Stomach (tissue), 9 donors: Measurements from ENCODE around the gene DCXR. TPM values are rescaled to one million over a fixed set of nuclear protein-coding genes. Genes with fewer than 3 reads are reported as not detected.
A peak's percentile ranks its signal among the peaks of the same experiment; 100 is the strongest.

Experiments used
- DNase-seq, 2 donors: peaks; one replicate each; pipeline versions ENCODE4 v3.0.0 to v3.0.0-alpha.2; 2013 to 2019
- H3K27ac ChIP-seq, 5 donors: fragments of 200-600 bp in 4 of 5; sonication (generic) in 4 of 5; one replicate each; pipeline ENCODE4 v1.5.1; 2013 to 2019; ENCODE audit warnings: mild to moderate bottlenecking in 1 of 5, moderate library complexity in 1 of 5
- H3K27me3 ChIP-seq, 3 donors: fragments of 200-600 bp; sonication (generic); one replicate each; pipeline ENCODE4 v1.5.1; 2017 to 2019; ENCODE audit warnings: mixed run types in 1 of 3
- H3K36me3 ChIP-seq, 4 donors: fragments of 200-600 bp; sonication (generic); 1 replicate in 3 of 4; 2 replicates in 1 of 4; pipeline ENCODE4 v1.5.1; 2016 to 2019
- H3K4me1 ChIP-seq, 4 donors: fragments of 200-600 bp; sonication (generic); one replicate each; pipeline ENCODE4 v1.5.1; 2016 to 2019
- H3K4me3 ChIP-seq, 4 donors: fragments of 200-600 bp; sonication (generic) in 3 of 4; one replicate each; pipeline ENCODE4 v1.5.1; 2016 to 2019; ENCODE audit warnings: mild to moderate bottlenecking in 1 of 4
- H3K9me3 ChIP-seq, 4 donors: fragments of 200-600 bp; sonication (generic); one replicate each; pipeline ENCODE4 v1.5.1; 2016 to 2019
- EP300 ChIP-seq: sonication (generic); formaldehyde crosslinking; IDR thresholded peaks from one replicate; pipeline ENCODE4 v1.6.1; 2017; ENCODE audit warnings: antibody characterized with exemption
- POLR2A ChIP-seq, 4 donors: fragments of 450-650 bp; IDR thresholded peaks; one replicate each; pipeline ENCODE4 v1.6.1; 2016; ENCODE audit warnings: antibody characterized with exemption in 4 of 4, control low read depth in 2 of 4, mild to moderate bottlenecking in 1 of 4, moderate library complexity in 1 of 4
- POLR2AphosphoS5 ChIP-seq, 3 donors: sonication (generic); formaldehyde crosslinking; IDR thresholded peaks; one replicate each; pipeline ENCODE4 v1.6.1; 2016; ENCODE audit warnings: antibody characterized with exemption in 3 of 3
- WGBS, 5 donors: extraction: QIAGEN DNeasy Blood & Tissue Kit in 3 of 5; methylation state at CpG; one replicate each; pipeline versions ENCODE4 v1.1.5 to v1.1.7; 2013 to 2018; 5-methylcytosine and 5-hydroxymethylcytosine counted together
- intact Hi-C: fragments of 100-400 bp; cut with DNase I; formaldehyde crosslinking; loops from one replicate; pipeline ENCODE4 v1.15.1; 2023; ENCODE audit warnings: low total_unique reads
- polyA plus RNA-seq, 3 donors: library from polyadenylated mRNA; stranded (reverse); fragments of 200-250 nt; gene quantifications; one replicate each; pipeline ENCODE4 v1.2.3, GENCODE V29; 2013
- total RNA-seq, 5 donors: library from RNA; depleted of rRNA; stranded (reverse); fragments of >200 nt; gene quantifications; one replicate each; pipeline versions ENCODE4 v1.1.0 to v1.2.3, GENCODE V29; 2014 to 2016
- TF ChIP-seq, protein P1 (sequence below), 7 experiments: fragments of 450-650 bp in 4 of 7; fragments of 200-600 bp in 3 of 7; sonication (generic) in 3 of 7; IDR thresholded peaks; one replicate each; pipeline ENCODE4 v1.5.1; 2016 to 2019; ENCODE audit warnings: antibody characterized with exemption in 7 of 7, control low read depth in 2 of 7, mild to moderate bottlenecking in 1 of 7
- donor health status: healthy with polysubstance abuse.
- donor health status: Bipolar disorder and iron deficiency.
- donor health status: healthy.

DCXR gene
- total and polyA plus RNA-seq, 8 donors: 11.1 to 461 (median 231) TPM

GRCh38 chr17:81991684-81992305, 45.7 kb downstream of the DCXR start:
- intact Hi-C loops: no loop called here
- no peaks in the 10 kb centered on the region for H3K9me3 ChIP-seq
- WGBS, 5 donors: 20 to 28% (median 22%) methylated on average over 13 to 31 of the region's 31 CpGs
- H3K4me1 ChIP-seq: peaks cover 20 to 53% (median 51%) of the 10 kb centered on the region in 4 donors
- H3K27ac ChIP-seq: peak overlapping the region; percentile 61 to 77 (median 76)
- TF ChIP-seq, protein P1, sequence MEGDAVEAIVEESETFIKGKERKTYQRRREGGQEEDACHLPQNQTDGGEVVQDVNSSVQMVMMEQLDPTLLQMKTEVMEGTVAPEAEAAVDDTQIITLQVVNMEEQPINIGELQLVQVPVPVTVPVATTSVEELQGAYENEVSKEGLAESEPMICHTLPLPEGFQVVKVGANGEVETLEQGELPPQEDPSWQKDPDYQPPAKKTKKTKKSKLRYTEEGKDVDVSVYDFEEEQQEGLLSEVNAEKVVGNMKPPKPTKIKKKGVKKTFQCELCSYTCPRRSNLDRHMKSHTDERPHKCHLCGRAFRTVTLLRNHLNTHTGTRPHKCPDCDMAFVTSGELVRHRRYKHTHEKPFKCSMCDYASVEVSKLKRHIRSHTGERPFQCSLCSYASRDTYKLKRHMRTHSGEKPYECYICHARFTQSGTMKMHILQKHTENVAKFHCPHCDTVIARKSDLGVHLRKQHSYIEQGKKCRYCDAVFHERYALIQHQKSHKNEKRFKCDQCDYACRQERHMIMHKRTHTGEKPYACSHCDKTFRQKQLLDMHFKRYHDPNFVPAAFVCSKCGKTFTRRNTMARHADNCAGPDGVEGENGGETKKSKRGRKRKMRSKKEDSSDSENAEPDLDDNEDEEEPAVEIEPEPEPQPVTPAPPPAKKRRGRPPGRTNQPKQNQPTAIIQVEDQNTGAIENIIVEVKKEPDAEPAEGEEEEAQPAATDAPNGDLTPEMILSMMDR (IDR thresholded peaks at IDR 0.05): peak in 1 of 7 experiments; percentile 25
- TF ChIP-seq POLR2A (IDR thresholded peaks at IDR 0.05): no peak
- peak; percentile 4 to 78 (median 72) for TF ChIP-seq POLR2AphosphoS5 (IDR thresholded peaks at IDR 0.05)
- TF ChIP-seq EP300: no peak
- peaks cover 0 to 59% (median 34%) of the 10 kb centered on the region in 4 donors for H3K36me3 ChIP-seq
- peak overlapping the region in 3 of 4 donors; percentile 17 to 28 (median 22) for H3K4me3 ChIP-seq
- DNase-seq: peak; percentile 92 to 96
- H3K27me3 ChIP-seq: no peaks in the 10 kb centered on the region

DNA sequence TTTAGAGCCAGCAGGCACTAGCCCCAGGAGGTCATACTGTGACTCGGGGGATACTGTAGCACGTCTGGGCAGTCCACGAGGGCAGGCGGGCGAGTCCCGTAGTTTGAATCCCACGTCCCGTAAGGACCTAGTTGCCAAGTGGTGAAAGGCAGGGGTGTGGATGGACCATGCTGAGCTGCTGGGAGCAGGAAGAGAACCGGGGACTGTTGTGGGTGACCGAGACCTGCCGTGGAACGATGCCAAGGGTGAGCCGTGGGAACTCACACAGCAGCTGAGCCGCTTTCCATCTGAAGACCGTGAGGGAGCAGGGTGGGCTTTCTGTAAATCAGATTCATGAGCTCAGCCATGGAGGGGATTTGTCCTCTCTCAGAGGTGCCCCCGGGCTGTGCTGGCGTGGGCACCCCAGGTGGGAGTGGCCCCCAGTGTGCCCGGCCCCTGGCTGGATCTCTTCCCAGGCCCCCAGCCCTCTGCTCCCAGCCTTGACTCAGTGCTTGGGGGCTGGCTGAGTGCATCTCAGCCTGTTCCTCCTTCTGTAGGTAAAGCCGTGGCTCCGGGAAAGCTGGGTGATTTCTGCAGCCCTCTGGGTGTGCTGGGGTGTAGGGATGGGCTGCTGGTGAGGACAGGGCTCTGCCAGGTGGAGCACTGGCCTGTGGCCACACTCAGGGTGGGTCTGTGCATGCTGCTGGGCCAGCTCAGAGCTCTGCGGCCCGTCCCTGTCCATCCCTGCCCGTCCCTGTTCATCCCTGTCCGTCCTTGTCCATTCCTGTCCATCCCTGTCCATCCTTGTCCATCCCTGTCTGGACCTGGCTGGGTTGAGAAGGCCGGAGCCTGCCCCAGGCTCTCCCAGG, 46.4 kb downstream of the DCXR start:
- DNase-seq: no peak
- peaks cover 0 to 59% (median 35%) of the 10 kb centered on the region in 4 donors for H3K36me3 ChIP-seq
- no peak for TF ChIP-seq POLR2AphosphoS5 (IDR thresholded peaks at IDR 0.05)
- no peak for TF ChIP-seq POLR2A (IDR thresholded peaks at IDR 0.05)
- no peak for TF ChIP-seq EP300
- TF ChIP-seq, protein P1 (IDR thresholded peaks at IDR 0.05): no peak
- H3K4me3 ChIP-seq: no peak overlapping the region
- H3K4me1 ChIP-seq: peaks cover 20 to 53% (median 51%) of the 10 kb centered on the region in 4 donors
- H3K9me3 ChIP-seq: no peaks in the 10 kb centered on the region
- H3K27ac ChIP-seq: peak overlapping the region; percentile 61 to 77 (median 76)
- H3K27me3 ChIP-seq: no peaks in the 10 kb centered on the region
- 45 to 66% (median 55%) methylated on average over 20 to 25 of the region's 25 CpGs for WGBS, 5 donors
- intact Hi-C loops: no loop called here

GRCh38 chr17:81987161-81987770, 50.2 kb downstream of the DCXR start:
- Histone ChIP-seq H3K4me1 (peaks cover 15 to 25% (median 19%) of the 10 kb centered on the region in 4 donors), H3K27ac (no peak overlapping the region), H3K36me3 (peaks cover 12 to 70% (median 62%) of the 10 kb centered on the region in 4 donors), H3K27me3 (no peaks in the 10 kb centered on the region), H3K4me3 (no peak overlapping the region), H3K9me3 (no peaks in the 10 kb centered on the region)
- 89 to 91% (median 90%) methylated on average over 26 of the region's 26 CpGs for WGBS, 5 donors
- intact Hi-C loops: no loop called here
- no peak for DNase-seq
- TF ChIP-seq POLR2A (IDR thresholded peaks at IDR 0.05) (no peak), POLR2AphosphoS5 (IDR thresholded peaks at IDR 0.05) (no peak), EP300 (no peak)
- TF ChIP-seq, protein P1 (IDR thresholded peaks at IDR 0.05): no peak

- TF ChIP-seq EP300: no peak
- no peaks in the 10 kb centered on the region for H3K27me3 ChIP-seq
- intact Hi-C loops: no loop called here
- H3K9me3 ChIP-seq: no peaks in the 10 kb centered on the region
- no peak overlapping the region for H3K4me3 ChIP-seq
- peaks cover 8 to 19% (median 12%) of the 10 kb centered on the region in 4 donors for H3K4me1 ChIP-seq
- DNase-seq: no peak
- no peak overlapping the region for H3K27ac ChIP-seq
- WGBS, 5 donors: 95 to 97% (median 96%) methylated on average over 26 of the region's 26 CpGs
- peaks cover 12 to 77% (median 63%) of the 10 kb centered on the region in 4 donors for H3K36me3 ChIP-seq
Measured at GRCh38 chr17:81986606-81987005, 50.9 kb downstream of the DCXR start.

Other genes with a start within 250 kb of the DCXR start
- under 1 TPM in 1 of 5 donors, not detected in 4; 0.55 TPM for gene GCGR, start 233.5 kb downstream of the DCXR start, total RNA-seq
- under 1 TPM in 1 of 3 donors, not detected in 2; 0.38 TPM for gene GCGR, start 233.5 kb downstream of the DCXR start, polyA plus RNA-seq
- gene MCRIP1, start 204.4 kb downstream of the DCXR start, total RNA-seq: 100 to 1,000 TPM in 1 of 5 donors, 10 to 100 TPM in 4; 23.7 to 150 (median 51.0) TPM
- 100 to 1,000 TPM; 104 to 144 (median 114) TPM for gene MCRIP1, start 204.4 kb downstream of the DCXR start, polyA plus RNA-seq
- gene PPP1R27, start 202.6 kb downstream of the DCXR start, total RNA-seq: not detected
- 1 to 10 TPM in 1 of 3 donors, under 1 TPM in 1, not detected in 1; 0.58 to 2.0 TPM for gene PPP1R27, start 202.6 kb downstream of the DCXR start, polyA plus RNA-seq
- gene P4HB, start 177.2 kb downstream of the DCXR start, total RNA-seq: 1,000 to 10,000 TPM in 2 of 5 donors, 100 to 1,000 TPM in 3; 401 to 1,308 (median 815) TPM
- gene P4HB, start 177.2 kb downstream of the DCXR start, polyA plus RNA-seq: 100 to 1,000 TPM; 426 to 709 (median 528) TPM
- 100 to 1,000 TPM in 3 of 5 donors, 10 to 100 TPM in 2; 57.1 to 435 (median 117) TPM for gene ARHGDIA, start 166.4 kb downstream of the DCXR start, total RNA-seq
- gene ARHGDIA, start 166.4 kb downstream of the DCXR start, polyA plus RNA-seq: 100 to 1,000 TPM; 154 to 240 (median 212) TPM
- 100 to 1,000 TPM in 2 of 5 donors, 10 to 100 TPM in 2, 1 to 10 TPM in 1; 5.8 to 224 (median 90.1) TPM for gene ALYREF, start 146.1 kb downstream of the DCXR start, total RNA-seq
- gene ALYREF, start 146.1 kb downstream of the DCXR start, polyA plus RNA-seq: 10 to 100 TPM; 33.6 to 42.3 (median 36.8) TPM
- 100 to 1,000 TPM in 3 of 5 donors, 10 to 100 TPM in 2; 49.8 to 141 (median 108) TPM for gene ANAPC11, start 146.0 kb downstream of the DCXR start, total RNA-seq
- 100 to 1,000 TPM; 231 to 276 (median 257) TPM for gene ANAPC11, start 146.0 kb downstream of the DCXR start, polyA plus RNA-seq
- gene NPB, start 135.5 kb downstream of the DCXR start, total RNA-seq: 1 to 10 TPM in 2 of 5 donors, not detected in 3; 1.4 to 2.0 TPM
- under 1 TPM in 2 of 3 donors, not detected in 1; 0.83 to 0.93 TPM for gene NPB, start 135.5 kb downstream of the DCXR start, polyA plus RNA-seq
- 100 to 1,000 TPM in 2 of 5 donors, 10 to 100 TPM in 3; 17.5 to 119 (median 27.2) TPM for gene PCYT2, start 126.3 kb downstream of the DCXR start, total RNA-seq
- 10 to 100 TPM; 39.7 to 51.7 (median 42.8) TPM for gene PCYT2, start 126.3 kb downstream of the DCXR start, polyA plus RNA-seq
- 100 to 1,000 TPM in 1 of 5 donors, 10 to 100 TPM in 4; 22.8 to 128 (median 56.0) TPM for gene SIRT7, start 119.5 kb downstream of the DCXR start, total RNA-seq
- gene SIRT7, start 119.5 kb downstream of the DCXR start, polyA plus RNA-seq: 10 to 100 TPM; 18.2 to 46.9 (median 44.1) TPM
- 10 to 100 TPM in 4 of 5 donors, 1 to 10 TPM in 1; 2.3 to 30.4 (median 20.3) TPM for gene MAFG, start 110.0 kb downstream of the DCXR start, total RNA-seq
- gene MAFG, start 110.0 kb downstream of the DCXR start, polyA plus RNA-seq: 1 to 10 TPM; 7.2 to 8.9 (median 8.1) TPM
- 10 to 100 TPM in 3 of 5 donors, 1 to 10 TPM in 1, not detected in 1; 8.9 to 28.8 (median 15.7) TPM for gene PYCR1, start 100.4 kb downstream of the DCXR start, total RNA-seq
- gene PYCR1, start 100.4 kb downstream of the DCXR start, polyA plus RNA-seq: 10 to 100 TPM; 20.0 to 73.8 (median 47.4) TPM
- gene MYADML2, start 90.5 kb downstream of the DCXR start, total RNA-seq: not detected
- not detected for gene MYADML2, start 90.5 kb downstream of the DCXR start, polyA plus RNA-seq
- 1 to 10 TPM in 1 of 5 donors, under 1 TPM in 1, not detected in 3; 0.58 to 1.5 TPM for gene NOTUM, start 76.5 kb downstream of the DCXR start, total RNA-seq
- gene NOTUM, start 76.5 kb downstream of the DCXR start, polyA plus RNA-seq: 1 to 10 TPM in 1 of 3 donors, under 1 TPM in 2; 0.37 to 3.8 (median 0.46) TPM
- 100 to 1,000 TPM in 1 of 5 donors, 10 to 100 TPM in 4; 11.7 to 143 (median 34.8) TPM for gene ASPSCR1, start 60.1 kb downstream of the DCXR start, total RNA-seq
- gene ASPSCR1, start 60.1 kb downstream of the DCXR start, polyA plus RNA-seq: 10 to 100 TPM; 56.9 to 82.0 (median 60.8) TPM
- gene CENPX, start 14.8 kb downstream of the DCXR start, total RNA-seq: 100 to 1,000 TPM in 2 of 5 donors, 10 to 100 TPM in 3; 22.0 to 213 (median 53.1) TPM
- gene CENPX, start 14.8 kb downstream of the DCXR start, polyA plus RNA-seq: 100 to 1,000 TPM; 142 to 231 (median 215) TPM
- gene LRRC45, start 14.4 kb downstream of the DCXR start, total RNA-seq: 100 to 1,000 TPM in 1 of 5 donors, 10 to 100 TPM in 3, 1 to 10 TPM in 1; 8.3 to 171 (median 42.9) TPM
- gene LRRC45, start 14.4 kb downstream of the DCXR start, polyA plus RNA-seq: 10 to 100 TPM; 12.7 to 21.1 (median 20.9) TPM
- gene RAC3, start 6.0 kb downstream of the DCXR start, total RNA-seq: 10 to 100 TPM in 1 of 5 donors, 1 to 10 TPM in 3, not detected in 1; 1.2 to 11.6 (median 2.5) TPM
- 10 to 100 TPM; 13.1 to 24.8 (median 16.2) TPM for gene RAC3, start 6.0 kb downstream of the DCXR start, polyA plus RNA-seq
- gene RFNG, start 14.1 kb upstream of the DCXR start, total RNA-seq: 10 to 100 TPM; 12.5 to 66.5 (median 28.3) TPM
- gene RFNG, start 14.1 kb upstream of the DCXR start, polyA plus RNA-seq: 10 to 100 TPM; 22.5 to 55.2 (median 26.0) TPM
- 100 to 1,000 TPM in 1 of 5 donors, 10 to 100 TPM in 4; 28.0 to 329 (median 86.4) TPM for gene GPS1, start 14.2 kb upstream of the DCXR start, total RNA-seq
- 100 to 1,000 TPM; 103 to 139 (median 129) TPM for gene GPS1, start 14.2 kb upstream of the DCXR start, polyA plus RNA-seq
- gene DUS1L, start 28.1 kb upstream of the DCXR start, total RNA-seq: 100 to 1,000 TPM in 2 of 5 donors, 10 to 100 TPM in 3; 63.2 to 286 (median 94.6) TPM
- gene DUS1L, start 28.1 kb upstream of the DCXR start, polyA plus RNA-seq: 100 to 1,000 TPM; 126 to 189 (median 174) TPM
- gene FASN, start 60.5 kb upstream of the DCXR start, total RNA-seq: 100 to 1,000 TPM in 3 of 5 donors, 10 to 100 TPM in 2; 22.8 to 268 (median 175) TPM
- gene FASN, start 60.5 kb upstream of the DCXR start, polyA plus RNA-seq: 10 to 100 TPM; 36.0 to 97.8 (median 53.3) TPM
- 100 to 1,000 TPM in 1 of 5 donors, 10 to 100 TPM in 4; 43.9 to 166 (median 90.6) TPM for gene CCDC57, start 175.1 kb upstream of the DCXR start, total RNA-seq
- 10 to 100 TPM; 50.9 to 75.5 (median 72.5) TPM for gene CCDC57, start 175.1 kb upstream of the DCXR start, polyA plus RNA-seq
- gene SLC16A3, start 191.3 kb upstream of the DCXR start, total RNA-seq: 10 to 100 TPM; 29.2 to 87.9 (median 53.3) TPM
- 10 to 100 TPM in 2 of 3 donors, 1 to 10 TPM in 1; 4.9 to 39.8 (median 20.4) TPM for gene SLC16A3, start 191.3 kb upstream of the DCXR start, polyA plus RNA-seq
- gene CSNK1D, start 236.0 kb upstream of the DCXR start, total RNA-seq: 100 to 1,000 TPM in 4 of 5 donors, 10 to 100 TPM in 1; 58.0 to 180 (median 140) TPM
- 10 to 100 TPM; 55.9 to 66.7 (median 65.4) TPM for gene CSNK1D, start 236.0 kb upstream of the DCXR start, polyA plus RNA-seq